HG02759 (cell line): ENCODE results near the gene ASPRV1.

Source experiments
- ATAC-seq: cut with Tn5 transposase; IDR thresholded peaks from one replicate; pipeline ENCODE4 v1.9.1; 2021; ENCODE audit warnings: mild to moderate bottlenecking, moderate library complexity; ENCODE audit not compliant: unreplicated experiment

The ASPRV1 gene

DNA sequence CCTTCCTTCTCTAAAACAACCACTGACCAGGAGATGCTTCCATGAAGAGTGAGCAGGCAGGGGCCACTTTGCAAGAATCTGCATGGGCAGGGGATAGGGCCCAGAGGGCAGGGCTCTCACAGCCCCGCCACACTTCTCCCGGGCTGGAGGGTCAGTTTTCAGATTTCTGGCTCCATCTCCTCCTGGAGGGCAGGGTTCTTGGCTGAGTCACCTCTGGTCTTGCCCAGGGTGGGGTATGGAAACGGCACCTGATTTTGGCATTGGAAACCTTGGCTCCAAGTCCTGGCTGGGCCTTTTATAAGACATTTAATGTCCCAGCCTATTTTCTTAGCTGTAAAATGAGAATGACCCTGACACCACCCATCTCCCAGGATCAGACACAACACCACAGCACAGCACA, 27.6 kb upstream of the ASPRV1 start:
- no peak for ATAC-seq

DNA sequence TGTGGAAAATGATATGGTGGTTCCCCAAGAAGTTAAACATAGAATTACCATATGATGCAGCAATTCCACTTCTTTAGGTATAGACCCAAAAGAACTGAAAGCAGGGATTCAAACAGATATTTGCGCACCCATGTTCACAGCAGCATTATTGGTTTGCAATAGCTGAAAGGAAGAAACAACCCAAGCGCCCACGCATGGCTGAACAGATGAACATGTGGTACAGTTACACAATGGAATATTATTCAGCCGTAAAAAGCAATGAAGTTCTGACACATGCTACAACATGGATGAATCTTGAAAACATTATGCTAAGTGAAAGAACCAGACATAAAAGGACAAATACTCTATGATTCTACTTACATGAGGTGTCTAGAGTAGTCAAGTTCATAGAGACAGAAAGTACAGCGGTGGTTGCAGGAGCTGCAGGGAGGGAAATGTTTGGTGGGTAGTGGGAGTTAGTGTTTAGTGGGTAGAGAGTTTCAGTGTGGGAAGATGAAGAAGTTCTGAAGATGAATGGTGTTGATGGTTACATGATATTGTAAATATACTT, 26.7 kb upstream of the ASPRV1 start:
- no peak for ATAC-seq

DNA sequence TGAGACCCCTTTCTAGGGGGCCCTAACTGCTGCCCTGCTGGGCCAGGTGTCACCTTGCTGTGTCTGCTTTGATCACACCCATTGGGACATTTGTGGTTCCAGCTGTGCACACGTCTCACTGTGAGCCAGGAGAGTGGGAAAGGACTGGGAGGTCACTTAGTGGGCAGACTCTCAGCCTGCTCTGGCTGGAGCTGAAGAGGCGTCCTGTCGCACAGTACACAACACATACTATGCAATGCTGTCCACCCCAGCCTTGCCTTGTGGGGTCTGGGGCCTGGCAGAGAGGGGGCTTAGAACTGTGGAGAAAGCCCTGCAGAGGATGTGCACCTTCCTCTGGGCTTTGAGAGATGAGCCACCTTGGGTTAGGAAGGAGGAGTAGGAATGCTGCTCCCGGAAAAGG, 25.3 kb upstream of the ASPRV1 start:
- ATAC-seq, result no peak

DNA sequence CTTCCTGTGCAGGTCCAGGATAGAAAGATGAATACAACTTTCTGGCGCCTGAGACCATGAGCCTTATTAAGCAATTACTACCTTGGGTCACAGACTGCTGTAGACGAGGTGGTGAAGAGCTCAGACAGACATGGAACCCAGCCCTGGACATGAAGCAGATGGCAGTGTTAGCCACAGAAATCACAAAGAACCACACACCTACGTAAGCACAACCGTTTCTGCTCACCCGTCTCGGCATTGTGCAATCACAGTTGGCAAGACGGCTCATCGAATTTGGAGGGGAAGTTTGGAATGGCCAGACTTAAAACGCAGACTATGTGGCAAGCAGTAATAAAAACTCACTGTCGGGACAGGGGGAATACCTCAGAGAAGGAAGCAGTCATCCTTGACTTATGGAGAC, 24.3 kb upstream of the ASPRV1 start:
- ATAC-seq, result no peak

DNA sequence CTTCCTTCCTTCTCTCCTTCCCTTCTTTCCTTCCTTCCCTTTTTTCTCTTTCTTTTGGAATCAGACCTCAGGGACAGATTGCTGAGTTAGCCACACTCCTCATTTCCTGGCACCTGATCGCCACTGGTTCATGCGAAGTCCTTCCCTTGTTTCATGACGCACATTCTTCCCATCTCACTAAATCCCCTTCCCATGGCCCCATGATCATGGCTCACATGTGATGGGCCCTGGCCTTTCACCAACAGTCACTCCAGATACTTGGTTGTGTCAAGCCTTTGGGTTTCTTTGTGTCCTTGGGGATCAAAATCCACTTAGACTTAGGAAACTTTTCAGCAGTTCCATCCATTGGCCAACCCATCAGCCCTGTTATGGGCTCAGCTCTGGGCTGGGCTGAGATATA, 23.8 kb upstream of the ASPRV1 start:
- ATAC-seq, result no peak

DNA sequence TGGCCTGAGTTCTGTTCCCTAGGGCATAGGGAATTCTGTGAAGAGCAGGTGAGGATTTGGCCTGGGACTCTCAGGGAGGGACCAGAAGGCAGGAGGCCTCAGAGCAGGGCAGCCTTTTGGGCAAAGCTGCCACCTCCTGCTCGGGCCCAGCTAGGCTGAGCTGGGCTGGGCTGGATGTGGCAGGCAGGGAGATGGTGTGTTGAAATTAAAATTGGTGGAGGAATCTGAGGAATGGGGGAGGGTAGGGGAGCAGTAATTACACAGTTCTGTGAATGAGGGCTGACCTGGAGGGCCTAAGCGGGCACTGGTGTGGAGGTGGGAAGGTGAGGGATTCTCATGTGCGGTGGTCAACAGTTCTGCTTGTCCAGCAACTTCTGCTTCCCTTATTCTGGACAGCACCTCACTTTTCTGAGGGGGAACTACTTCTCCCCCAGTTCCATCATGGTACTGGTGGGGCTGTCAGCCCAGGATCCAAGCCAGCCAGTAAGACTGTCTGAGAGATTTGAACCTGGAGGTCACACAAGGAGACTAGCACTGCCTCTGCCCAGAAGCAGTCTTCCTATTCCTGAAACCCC, 22.0 kb upstream of the ASPRV1 start:
- no peak for ATAC-seq

DNA sequence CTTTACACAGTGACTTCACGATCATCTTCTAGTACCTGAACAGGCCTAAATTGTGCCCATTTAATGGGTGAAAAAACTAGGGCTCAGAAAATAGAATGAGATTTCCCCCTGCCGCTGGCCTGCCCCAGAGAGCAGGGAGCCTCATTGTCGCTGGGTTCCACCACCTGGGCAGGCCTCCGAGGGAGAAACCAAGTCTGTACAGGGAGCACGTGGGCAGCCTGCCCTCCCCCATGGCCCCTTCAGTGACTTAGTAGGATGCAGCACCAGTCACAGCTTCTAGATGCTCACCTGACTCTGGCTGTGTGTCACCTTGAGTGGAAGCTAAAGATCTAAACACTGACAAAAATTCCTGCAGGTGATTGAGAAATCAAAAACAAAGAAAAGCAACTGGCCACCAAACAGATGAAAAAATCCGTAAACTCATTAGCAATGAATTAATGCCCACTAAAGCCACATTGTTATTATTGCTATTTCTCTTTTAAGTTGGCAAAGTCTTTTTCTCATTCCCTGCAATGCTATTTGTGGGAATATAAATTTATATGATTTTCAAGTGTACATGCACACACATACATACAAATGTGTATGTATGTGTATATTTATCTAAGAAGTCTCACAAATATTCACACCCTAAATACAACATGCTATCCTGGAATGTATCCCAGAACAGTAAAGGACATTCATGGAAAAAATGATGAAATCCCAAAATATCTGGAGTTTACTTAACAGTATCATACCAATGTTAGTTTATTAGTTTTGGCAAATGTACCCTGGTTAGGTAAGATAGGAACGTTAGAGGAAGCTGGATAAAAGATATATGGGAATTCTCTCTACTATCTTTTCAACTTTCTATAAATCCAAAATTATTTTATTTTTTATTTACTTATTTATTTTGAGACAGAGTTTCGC, 18.7 kb upstream of the ASPRV1 start:
- no peak for ATAC-seq

DNA sequence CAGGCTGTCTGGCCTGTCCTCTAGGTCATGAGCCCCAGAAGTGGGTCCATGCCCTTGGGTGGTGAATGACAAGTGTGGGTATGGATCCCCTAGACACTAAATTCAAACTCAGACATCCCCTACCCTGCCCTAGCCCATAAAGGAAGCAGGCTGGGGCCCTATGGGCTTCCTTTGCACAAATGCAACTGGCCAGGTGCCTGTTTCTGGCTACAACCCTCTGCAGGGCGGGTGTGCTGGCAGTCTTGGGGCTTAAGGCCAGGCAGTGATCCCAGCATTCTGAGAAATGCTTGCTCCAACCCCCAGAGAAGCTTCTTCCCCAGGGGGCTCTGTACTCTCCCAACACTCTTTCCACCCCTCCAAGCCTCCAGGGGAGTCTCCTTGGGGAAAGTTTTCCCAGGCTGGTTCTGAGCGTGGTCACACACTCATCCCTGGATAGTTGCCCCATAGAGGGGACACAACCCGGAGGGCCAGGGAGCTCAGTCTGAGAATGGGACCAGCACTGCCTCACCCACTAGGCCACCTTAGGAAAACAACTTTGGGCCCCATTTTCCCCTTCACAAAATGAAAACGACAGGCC, 16.6 kb upstream of the ASPRV1 start:
- no peak for ATAC-seq

DNA sequence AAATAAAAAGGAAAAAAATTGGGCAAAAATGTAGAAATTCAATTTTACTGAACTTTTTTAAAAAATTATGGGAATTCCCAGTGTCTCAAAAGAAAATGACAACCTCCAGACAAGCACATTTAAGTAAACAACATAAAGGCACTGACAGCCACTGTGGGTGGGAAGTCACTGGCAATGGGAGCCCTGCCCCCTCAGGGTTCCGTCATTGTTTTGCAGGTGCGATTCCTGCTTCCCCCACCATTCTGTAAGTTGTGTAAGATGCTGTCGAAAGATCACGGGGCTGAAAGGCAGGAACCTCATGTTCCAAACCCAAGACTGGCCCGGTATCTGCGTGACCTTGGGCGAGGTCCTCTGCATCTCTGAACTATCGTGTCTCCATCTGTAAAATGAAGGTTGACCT, 15.8 kb upstream of the ASPRV1 start:
- ATAC-seq, result no peak

DNA sequence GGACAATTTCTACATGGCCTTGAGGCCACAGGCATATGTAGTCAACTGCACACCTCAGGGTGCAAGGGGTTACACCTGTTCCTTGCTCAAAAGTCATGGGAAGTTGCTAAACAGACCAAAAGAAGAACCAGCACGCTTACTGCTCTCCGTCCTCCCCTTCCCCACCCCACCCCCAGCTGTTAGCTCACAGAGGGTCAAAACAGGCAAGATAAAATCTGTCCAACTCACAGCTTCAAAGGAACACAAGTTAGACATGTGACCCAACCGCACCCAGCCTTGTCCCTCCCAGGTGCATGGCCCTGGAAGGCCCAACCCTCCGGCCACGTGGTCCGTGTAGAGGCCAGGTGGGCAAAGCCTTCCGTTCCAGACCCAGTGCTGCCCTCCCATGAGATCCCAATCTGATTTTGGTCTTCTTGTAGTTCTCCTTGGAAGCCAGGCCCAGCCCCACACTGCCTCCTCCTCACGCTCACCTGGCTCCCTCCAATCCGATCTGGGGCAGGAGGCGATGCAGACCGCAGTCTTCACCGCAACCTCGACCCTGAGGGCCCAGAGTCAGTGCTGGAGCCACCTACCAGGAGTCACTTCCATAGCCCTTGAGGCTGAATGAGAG, 14.5 kb upstream of the ASPRV1 start:
- no peak for ATAC-seq

DNA sequence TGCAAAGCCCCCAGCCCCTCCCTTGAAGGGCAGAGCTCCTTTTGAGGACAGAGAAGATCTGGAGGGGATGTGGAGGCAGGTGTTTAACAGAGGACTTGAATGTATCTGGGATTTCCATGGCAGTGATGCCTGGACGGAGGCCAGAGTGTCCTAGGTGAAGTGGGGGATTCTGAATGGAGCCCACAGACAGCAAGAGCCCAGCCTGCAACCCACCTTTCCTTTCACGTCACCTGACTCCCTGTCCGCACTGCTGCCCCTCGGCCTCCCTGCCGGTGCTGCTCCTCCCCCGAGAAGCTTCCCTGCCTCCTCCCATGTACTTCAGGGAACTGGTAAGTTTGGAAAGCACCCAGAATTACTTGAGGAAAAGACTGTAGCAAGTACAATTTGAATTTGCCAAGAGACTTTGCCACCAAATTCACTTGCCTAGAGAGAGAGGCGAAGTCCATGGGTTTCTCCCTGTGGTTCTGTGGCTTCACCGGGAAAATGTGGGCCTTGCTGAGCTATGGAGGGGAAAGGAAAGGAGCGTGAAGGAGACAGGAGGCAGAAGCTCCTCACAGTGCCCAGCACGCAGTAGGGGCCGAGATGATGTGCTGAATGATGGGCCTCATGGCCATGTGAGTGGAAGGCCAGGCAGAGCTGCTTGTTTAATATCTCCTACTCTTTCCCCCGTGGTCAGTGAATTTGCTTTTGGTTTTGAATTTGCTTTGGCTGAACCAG, 13.9 kb upstream of the ASPRV1 start:
- no peak for ATAC-seq

DNA sequence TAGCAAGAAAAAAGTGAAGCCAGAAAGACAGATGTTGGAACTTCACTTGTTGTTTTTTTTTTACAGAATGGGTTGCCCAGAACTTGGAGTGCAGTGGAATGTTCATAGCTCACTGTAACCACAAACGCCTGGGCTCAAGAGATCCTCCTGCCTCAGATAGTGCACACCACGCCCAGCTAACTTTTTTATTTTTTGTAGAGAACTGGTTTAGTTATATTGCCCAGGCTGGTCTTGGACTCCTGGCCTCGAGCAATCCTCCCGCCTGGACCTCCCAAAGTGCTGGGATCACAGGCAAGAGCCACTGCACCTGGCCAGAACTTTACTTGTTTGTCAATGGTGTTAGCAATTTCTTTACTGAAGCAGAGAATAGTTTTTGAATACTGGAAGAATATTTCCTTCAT, 11.9 kb upstream of the ASPRV1 start:
- ATAC-seq, result no peak

DNA sequence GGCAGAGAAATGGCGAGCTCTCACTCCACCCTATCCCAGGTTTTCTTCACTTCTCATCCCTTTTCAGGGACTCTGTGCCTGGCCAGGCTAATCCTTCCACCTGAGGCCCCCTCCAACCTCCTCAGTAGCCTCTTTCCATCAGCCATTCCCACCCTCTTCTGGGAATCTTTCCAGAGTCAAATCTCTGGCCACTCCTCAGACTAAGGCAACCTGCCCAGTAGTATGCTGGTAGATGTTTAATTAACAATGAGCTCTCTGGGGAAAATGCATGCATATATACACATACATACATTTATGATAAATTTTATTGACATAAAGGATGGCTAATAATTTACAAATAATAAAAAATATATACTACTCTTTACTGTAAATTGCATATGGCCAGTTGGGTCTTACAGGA, 11.4 kb upstream of the ASPRV1 start:
- no peak for ATAC-seq

DNA sequence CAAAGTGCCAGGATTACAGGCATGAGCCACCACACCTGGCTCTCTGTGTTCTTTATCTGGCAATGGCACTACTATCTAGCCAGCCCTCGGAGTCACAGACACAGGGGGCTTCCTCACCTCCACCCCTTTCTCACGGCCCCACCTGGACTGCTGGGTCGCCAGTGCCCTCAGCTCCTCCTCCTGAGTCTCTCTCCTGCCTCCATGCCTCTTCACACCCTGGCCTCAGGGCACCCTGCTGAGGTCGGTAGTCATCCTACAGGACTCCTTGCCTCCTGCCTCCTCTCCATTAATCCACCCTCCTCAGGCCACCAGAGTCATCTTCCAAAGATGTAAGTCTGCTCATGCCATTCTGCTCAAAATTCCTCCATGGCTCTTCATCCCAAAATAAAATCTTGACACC, 8.6 kb upstream of the ASPRV1 start:
- ATAC-seq, result no peak

DNA sequence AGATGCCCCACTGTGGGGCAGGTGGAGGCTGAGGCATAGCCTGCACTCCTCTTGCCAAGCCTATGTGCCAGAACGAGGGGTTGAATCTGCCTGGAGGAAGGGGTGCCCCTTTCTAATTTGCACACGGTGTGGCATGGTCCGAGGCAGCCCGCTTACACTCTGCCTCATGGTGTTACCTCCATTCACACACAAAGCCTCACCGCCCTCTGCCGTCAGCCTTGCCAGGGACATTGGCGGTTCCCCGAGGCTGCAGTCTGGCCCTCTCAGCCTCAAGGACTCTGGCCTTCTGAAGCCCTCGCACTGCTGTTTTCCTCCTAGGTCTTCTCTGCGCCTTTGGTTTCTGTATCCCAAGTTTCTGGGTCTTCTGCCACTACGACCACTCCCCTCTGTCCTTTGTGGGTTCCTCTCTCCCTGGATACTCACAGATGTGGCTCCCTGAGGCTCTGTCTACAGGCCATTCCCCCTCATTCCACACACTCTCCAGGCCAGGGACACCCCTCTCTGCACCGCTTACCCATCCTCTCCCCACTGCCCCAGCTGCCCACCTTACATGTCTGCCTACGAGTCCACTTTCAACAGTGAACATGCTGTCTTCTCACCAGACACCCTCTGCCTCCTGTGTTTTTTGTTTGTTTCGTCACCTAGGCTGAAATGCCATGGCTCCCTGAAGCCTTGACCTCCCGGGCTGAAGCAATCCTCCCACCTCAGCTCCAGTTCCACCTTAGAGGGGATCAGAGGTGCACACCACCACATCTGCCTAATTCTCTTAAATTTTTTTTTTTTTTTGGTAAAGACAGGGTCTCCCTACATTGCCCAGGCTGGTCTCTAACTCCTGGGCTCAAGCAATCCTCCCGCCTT, 7.9 kb upstream of the ASPRV1 start:
- ATAC-seq, result no peak

DNA sequence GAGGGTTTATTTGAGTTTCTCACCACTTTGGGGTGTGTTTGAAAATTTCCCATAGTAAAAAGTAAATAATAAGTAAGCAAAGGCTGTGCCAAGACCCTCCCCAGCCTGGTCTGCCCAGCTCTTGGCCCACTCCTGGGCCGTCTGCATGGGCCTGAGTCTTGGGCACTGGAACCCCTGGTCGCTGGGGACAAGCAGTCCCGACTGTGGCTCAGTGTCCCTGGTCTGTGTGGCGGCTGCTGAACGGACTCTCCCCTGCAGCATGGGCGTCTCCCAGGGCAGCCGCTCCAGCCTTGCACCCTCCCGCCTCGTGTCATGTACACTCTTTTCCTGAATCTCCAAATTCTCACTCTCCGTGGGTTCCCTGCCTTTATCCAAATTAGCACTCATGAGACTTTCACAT, 7.2 kb upstream of the ASPRV1 start:
- no peak for ATAC-seq

DNA sequence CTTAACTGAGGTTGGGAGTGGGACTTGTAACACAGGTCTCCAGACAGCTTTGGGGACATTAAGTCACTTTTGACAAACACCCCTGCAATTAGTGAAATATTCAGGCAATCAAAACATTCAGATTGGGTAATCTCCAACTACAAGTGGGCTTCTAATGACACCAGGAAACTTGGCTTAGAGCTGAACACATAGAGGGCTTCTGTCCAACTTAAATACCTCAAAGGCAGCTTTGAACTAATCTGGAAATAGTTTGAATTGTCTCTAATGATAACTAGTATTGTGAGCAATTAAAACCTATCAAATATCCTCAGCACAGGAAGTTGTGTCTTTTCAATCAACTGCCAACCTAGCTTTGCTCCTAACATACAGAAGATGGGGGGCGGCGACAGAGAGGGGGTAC, 5.1 kb upstream of the ASPRV1 start:
- ATAC-seq, result no peak

DNA sequence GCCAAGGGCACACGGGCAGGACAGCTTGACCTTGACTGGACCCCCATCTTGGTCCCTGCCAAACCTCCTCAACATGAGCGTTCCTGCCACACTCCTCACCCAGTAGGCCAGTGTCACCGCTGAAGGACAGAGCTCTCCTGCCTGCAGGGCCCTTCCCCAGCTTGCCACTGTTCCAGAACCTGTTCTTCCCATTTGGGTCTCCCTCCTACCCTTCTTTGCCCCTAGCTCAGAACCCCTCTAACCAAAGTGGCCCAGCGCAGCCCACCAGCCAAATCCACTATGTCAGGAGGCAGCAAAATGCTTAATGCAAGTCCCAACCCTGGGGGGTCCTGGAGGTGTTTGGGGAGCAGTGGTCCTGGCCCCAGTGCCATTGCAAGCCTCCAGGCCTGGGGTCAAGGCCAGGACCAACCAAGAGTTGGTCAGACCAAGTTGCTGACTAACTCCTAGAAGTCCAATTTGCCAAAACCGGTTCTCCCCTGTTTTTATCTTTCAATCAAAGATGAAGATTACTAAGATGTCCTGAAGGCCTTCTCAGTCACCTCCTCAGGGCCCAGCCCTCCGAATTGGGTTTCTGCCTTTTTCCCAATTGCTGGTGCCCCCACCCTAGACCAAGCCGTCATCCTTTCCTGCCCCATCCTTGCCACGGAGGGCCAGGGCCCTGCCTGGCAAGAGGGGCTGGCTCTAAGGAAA, 4.5 kb upstream of the ASPRV1 start:
- ATAC-seq, result no peak

DNA sequence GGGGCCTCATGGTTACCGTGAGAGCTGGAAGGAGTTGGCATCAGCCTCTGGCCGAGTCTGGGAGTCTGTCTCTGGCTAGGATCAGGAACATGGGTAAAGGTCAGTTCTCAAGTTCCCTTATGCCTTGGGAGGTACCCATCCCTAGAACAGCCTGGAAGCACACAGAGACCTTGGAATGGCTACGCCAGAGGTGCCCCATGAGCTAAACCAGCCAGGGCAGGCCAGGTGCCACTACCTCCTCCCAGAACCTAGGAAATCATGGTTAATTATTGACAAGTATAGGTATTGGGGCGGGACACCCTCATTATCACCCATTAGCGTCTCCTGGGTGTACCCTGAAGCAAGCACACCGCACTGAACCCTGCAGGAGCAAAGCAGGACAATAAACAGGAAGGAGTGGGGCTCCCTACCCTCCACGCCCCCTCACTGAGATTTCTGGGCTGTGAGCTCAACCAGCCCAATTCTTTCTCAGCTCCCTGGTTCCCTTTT, 3.0 kb upstream of the ASPRV1 start:
- no peak for ATAC-seq
